ENCODE measurements around the gene ANO2. TPM values are rescaled to one million over a fixed set of nuclear protein-coding genes. Genes with fewer than 3 reads are reported as not detected.

Gene ANO2
- total and polyA plus RNA-seq, 2 experiments from 2014 or later = 2.3 to 4.6 TPM

DNA sequence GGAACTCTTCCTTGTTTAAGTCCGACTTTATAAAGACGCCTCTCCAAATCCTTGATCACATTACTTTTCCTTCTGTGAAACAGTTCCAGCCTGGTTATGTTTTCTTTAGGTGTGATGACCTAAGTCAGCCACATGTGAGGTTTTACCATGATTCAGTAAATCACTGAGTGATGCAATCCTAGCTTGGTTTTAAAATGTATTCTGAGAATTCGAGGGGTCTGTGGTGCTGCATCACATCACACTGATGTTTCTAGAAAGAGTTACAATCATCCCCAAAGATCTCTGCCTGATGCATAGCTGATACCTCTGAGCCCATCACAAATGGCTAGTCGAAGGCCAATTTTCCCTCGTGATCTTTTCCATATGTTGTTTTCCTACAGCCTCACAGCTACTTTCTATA lies 152.7 kb downstream of the ANO2 start:
- Histone ChIP-seq H3K4me1 (ENCODE audit: insufficient read depth) (no peaks in the 10 kb centered on the region), H3K4me2 (no peak overlapping the region), H3K9me2 (ENCODE audit: insufficient read depth) (0 out of 2 replicates have a peak, but pooled peaks cover 8% of the 10 kb centered on the region), H3K79me2 (replicated peaks; ENCODE audit: insufficient read depth) (no peaks in the 10 kb centered on the region), H3K4me3 (no peak overlapping the region), H3K27me3 (ENCODE audit: insufficient read depth) (no peaks in the 10 kb centered on the region), H2AFZ (no peak overlapping the region), H3K27ac (ENCODE audit: low read depth) (no peak overlapping the region), H3F3A (replicated peaks; ENCODE audit: low read depth) (no peaks in the 10 kb centered on the region), H4K20me1 (replicated peaks; ENCODE audit: insufficient read depth) (no peaks in the 10 kb centered on the region), H3K36me3 (ENCODE audit: insufficient read depth) (no peaks in the 10 kb centered on the region)
- H3K36me3 Mint-ChIP-seq (ENCODE audit: low read depth) = no peaks in the 10 kb centered on the region
- H3K4me1 Mint-ChIP-seq = no peaks in the 10 kb centered on the region
- no peak overlapping the region for H3K27ac Mint-ChIP-seq
- ATAC-seq (no peak), DNase-seq (ENCODE audit: low spot score) (no peak)
- no peak overlapping the region for H3K4me3 Mint-ChIP-seq
- TF ChIP-seq, protein P1, sequence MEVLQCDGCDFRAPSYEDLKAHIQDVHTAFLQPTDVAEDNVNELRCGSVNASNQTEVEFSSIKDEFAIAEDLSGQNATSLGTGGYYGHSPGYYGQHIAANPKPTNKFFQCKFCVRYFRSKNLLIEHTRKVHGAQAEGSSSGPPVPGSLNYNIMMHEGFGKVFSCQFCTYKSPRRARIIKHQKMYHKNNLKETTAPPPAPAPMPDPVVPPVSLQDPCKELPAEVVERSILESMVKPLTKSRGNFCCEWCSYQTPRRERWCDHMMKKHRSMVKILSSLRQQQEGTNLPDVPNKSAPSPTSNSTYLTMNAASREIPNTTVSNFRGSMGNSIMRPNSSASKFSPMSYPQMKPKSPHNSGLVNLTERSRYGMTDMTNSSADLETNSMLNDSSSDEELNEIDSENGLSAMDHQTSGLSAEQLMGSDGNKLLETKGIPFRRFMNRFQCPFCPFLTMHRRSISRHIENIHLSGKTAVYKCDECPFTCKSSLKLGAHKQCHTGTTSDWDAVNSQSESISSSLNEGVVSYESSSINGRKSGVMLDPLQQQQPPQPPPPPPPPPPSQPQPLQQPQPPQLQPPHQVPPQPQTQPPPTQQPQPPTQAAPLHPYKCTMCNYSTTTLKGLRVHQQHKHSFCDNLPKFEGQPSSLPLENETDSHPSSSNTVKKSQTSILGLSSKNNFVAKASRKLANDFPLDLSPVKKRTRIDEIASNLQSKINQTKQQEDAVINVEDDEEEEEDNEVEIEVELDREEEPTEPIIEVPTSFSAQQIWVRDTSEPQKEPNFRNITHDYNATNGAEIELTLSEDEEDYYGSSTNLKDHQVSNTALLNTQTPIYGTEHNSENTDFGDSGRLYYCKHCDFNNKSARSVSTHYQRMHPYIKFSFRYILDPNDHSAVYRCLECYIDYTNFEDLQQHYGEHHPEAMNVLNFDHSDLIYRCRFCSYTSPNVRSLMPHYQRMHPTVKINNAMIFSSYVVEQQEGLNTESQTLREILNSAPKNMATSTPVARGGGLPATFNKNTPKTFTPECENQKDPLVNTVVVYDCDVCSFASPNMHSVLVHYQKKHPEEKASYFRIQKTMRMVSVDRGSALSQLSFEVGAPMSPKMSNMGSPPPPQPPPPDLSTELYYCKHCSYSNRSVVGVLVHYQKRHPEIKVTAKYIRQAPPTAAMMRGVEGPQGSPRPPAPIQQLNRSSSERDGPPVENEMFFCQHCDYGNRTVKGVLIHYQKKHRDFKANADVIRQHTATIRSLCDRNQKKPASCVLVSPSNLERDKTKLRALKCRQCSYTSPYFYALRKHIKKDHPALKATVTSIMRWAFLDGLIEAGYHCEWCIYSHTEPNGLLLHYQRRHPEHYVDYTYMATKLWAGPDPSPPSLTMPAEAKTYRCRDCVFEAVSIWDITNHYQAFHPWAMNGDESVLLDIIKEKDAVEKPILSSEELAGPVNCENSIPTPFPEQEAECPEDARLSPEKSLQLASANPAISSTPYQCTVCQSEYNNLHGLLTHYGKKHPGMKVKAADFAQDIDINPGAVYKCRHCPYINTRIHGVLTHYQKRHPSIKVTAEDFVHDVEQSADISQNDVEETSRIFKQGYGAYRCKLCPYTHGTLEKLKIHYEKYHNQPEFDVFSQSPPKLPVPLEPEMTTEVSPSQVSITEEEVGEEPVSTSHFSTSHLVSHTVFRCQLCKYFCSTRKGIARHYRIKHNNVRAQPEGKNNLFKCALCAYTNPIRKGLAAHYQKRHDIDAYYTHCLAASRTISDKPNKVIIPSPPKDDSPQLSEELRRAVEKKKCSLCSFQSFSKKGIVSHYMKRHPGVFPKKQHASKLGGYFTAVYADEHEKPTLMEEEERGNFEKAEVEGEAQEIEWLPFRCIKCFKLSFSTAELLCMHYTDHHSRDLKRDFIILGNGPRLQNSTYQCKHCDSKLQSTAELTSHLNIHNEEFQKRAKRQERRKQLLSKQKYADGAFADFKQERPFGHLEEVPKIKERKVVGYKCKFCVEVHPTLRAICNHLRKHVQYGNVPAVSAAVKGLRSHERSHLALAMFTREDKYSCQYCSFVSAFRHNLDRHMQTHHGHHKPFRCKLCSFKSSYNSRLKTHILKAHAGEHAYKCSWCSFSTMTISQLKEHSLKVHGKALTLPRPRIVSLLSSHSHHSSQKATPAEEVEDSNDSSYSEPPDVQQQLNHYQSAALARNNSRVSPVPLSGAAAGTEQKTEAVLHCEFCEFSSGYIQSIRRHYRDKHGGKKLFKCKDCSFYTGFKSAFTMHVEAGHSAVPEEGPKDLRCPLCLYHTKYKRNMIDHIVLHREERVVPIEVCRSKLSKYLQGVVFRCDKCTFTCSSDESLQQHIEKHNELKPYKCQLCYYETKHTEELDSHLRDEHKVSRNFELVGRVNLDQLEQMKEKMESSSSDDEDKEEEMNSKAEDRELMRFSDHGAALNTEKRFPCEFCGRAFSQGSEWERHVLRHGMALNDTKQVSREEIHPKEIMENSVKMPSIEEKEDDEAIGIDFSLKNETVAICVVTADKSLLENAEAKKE (CRISPR knock-in tag; IDR thresholded peaks at IDR 0.05) = no peak
- TF ChIP-seq STAT1 (IDR thresholded peaks at IDR 0.05; ENCODE audit: unreplicated experiment) (no peak), CREB1 (CRISPR knock-in tag; IDR thresholded peaks at IDR 0.05; ENCODE audit: low read depth) (no peak), NANOG (IDR thresholded peaks at IDR 0.05; ENCODE audit: borderline replicate concordance) (no peak), ZNF114 (CRISPR knock-in tag; IDR thresholded peaks at IDR 0.05) (no peak), POLR2AphosphoS5 (IDR thresholded peaks at IDR 0.05; ENCODE audit: low read depth) (no peak)
- H3K27me3 Mint-ChIP-seq (ENCODE audit: insufficient read depth, low read depth, poor library complexity) = peaks cover 2% of the 10 kb centered on the region
- H3K9me3 Mint-ChIP-seq = no peaks in the 10 kb centered on the region; the same call in 2 of the 3 replicates

DNA sequence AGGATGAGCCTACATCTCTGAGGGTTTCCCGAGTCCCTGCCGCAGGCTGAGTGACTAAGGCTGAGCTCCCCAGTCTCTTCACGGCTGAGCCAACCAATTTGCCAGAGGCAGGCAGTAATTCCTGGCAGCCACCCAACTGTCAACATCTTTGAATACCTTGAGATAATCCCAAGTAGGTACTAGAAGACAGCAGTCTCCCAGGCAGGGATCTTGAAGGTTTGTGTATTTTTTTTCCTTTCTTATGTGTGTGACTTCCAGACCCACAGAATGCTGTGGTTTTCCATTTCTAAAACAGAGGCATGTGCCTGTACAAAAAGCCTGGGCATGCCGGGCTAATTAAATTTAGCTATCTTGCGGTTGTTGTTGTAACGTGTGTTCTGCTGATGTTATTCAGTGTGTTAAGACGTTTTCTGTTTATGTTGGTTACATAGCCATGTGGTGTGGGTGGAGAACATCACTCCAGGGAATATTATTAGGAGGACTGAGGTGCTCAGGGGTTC lies 155.5 kb downstream of the ANO2 start:
- H3K79me2 ChIP-seq (replicated peaks; ENCODE audit: insufficient read depth) = no peaks in the 10 kb centered on the region
- H2AFZ ChIP-seq = no peak overlapping the region
- Mint-ChIP-seq H3K4me3 (no peak overlapping the region), H3K27me3 (ENCODE audit: insufficient read depth, low read depth, poor library complexity) (peaks cover under 1% of the 10 kb centered on the region), H3K36me3 (ENCODE audit: low read depth) (no peaks in the 10 kb centered on the region), H3K27ac (no peak overlapping the region), H3K9me3 (no peaks in the 10 kb centered on the region; the same call in 2 of the 3 replicates), H3K4me1 (no peaks in the 10 kb centered on the region)
- no peaks in the 10 kb centered on the region for H3K4me1 ChIP-seq (ENCODE audit: insufficient read depth)
- no peak overlapping the region for H3K4me3 ChIP-seq
- no peaks in the 10 kb centered on the region for H3F3A ChIP-seq (replicated peaks; ENCODE audit: low read depth)
- H3K27me3 ChIP-seq (ENCODE audit: insufficient read depth) = no peaks in the 10 kb centered on the region
- no peak overlapping the region for H3K4me2 ChIP-seq
- TF ChIP-seq EZH2 (IDR thresholded peaks at IDR 0.05; ENCODE audit: low read depth, unreplicated experiment) = no peak
- no peak for TF ChIP-seq JUNB (IDR thresholded peaks at IDR 0.05; ENCODE audit: unreplicated experiment)
- TF ChIP-seq, protein P2, sequence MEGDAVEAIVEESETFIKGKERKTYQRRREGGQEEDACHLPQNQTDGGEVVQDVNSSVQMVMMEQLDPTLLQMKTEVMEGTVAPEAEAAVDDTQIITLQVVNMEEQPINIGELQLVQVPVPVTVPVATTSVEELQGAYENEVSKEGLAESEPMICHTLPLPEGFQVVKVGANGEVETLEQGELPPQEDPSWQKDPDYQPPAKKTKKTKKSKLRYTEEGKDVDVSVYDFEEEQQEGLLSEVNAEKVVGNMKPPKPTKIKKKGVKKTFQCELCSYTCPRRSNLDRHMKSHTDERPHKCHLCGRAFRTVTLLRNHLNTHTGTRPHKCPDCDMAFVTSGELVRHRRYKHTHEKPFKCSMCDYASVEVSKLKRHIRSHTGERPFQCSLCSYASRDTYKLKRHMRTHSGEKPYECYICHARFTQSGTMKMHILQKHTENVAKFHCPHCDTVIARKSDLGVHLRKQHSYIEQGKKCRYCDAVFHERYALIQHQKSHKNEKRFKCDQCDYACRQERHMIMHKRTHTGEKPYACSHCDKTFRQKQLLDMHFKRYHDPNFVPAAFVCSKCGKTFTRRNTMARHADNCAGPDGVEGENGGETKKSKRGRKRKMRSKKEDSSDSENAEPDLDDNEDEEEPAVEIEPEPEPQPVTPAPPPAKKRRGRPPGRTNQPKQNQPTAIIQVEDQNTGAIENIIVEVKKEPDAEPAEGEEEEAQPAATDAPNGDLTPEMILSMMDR (conservative IDR thresholded peaks at IDR 0.05; ENCODE audit: low read depth in 2 of 2) = no peak
- TF ChIP-seq CREB1 (CRISPR knock-in tag; IDR thresholded peaks at IDR 0.05; ENCODE audit: low read depth) = no peak
- no peak for TF ChIP-seq POLR2AphosphoS5 (IDR thresholded peaks at IDR 0.05; ENCODE audit: low read depth)
- H3K36me3 ChIP-seq (ENCODE audit: insufficient read depth) = no peaks in the 10 kb centered on the region
- H4K20me1 ChIP-seq (replicated peaks; ENCODE audit: insufficient read depth) = no peaks in the 10 kb centered on the region
- no peak for DNase-seq (ENCODE audit: low spot score)
- no peak overlapping the region for H3K27ac ChIP-seq (ENCODE audit: low read depth)
- ATAC-seq = no peak
- H3K9me2 ChIP-seq (ENCODE audit: insufficient read depth) = 0 out of 2 replicates have a peak, but pooled peaks cover 8% of the 10 kb centered on the region

Data from GM23338 (cell line).